Activated CD8-positive, alpha-beta memory T cell treated with anti-CD3 and anti-CD28 coated beads, Interleukin-2, amount 50 U/mL, for 1 hour (primary cell): ENCODE data around the gene CLBA1.
A peak's percentile ranks its signal among the peaks of the same experiment; 100 is the strongest.

Experiments
- DNase-seq: peaks from one replicate; pipeline ENCODE4 v3.0.0-alpha.2; 2020; ENCODE audit errors: extremely low read depth

CLBA1 gene

DNA sequence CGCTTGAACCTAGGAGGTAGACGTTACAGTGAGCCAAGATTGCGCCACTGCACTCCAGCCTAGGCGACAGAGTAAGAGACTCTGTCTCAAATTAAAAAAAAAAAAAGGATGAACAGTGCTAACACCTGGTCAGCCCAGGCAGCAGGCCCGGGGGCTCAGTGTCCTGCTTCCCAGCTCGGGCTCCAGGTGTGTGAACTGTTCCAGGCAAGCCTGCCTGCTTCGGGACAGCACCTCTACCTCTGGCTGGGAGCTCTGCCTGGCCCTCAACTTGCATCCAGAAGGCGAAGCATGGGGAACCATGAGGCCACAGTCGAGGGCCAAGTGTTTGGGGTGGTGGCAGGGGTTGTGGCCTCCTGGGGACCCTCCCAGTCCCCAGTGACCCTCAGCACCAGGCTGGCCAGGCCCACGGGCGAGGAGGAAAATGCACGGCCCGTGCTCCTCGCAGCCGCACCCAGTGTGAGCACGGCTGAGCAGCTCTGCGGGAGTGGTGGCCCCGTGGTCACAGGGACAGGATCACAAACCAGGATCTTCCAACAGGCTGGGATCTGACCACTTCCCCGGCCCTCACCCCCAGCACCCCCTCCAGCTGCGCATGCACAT is 19.8 kb downstream of the CLBA1 start:
- no peak for DNase-seq

DNA sequence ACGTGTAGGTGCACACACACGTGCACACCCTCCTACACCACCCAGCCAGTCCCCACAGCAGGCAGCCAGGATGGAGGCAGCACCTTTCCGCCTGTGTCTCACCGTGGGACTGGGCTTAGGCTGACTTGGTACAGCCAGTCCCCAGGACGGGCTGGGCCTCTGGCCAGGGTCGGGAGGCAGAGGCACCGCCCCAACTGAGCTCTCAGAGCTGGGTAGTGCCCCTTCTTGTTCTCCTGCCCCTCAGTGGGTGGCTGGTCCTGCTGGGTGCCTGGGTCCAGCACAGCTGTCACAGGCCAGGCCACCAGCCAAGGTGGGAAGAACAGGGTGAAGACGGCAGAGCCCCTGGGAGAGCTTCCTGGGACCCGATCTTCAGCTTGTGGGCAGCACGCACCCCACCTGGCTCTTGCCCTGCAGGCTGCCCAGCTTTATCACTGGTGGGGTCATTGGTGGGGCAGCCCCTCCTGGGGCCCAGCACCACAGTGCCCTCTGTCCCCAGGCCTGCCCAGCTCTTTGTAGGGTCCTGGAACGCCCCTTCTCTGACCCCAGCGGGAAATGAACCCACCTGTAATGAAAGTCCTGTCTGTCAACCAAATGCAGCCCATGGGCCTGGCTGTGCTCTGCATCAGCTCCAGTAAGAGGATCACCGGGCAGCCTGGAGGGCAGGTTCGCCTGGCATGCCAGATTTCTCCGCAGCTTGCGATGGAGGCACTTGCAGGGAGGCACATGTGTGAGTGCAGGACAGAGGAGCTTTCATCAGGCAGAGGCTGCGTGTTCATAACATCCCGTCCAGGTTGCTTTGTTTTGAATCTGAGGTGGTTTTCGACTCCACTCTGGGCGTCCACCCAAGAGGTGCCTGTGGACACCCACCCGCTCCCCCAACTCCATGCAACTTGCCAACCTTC is 20.6 kb downstream of the CLBA1 start:
- no peak for DNase-seq

DNA sequence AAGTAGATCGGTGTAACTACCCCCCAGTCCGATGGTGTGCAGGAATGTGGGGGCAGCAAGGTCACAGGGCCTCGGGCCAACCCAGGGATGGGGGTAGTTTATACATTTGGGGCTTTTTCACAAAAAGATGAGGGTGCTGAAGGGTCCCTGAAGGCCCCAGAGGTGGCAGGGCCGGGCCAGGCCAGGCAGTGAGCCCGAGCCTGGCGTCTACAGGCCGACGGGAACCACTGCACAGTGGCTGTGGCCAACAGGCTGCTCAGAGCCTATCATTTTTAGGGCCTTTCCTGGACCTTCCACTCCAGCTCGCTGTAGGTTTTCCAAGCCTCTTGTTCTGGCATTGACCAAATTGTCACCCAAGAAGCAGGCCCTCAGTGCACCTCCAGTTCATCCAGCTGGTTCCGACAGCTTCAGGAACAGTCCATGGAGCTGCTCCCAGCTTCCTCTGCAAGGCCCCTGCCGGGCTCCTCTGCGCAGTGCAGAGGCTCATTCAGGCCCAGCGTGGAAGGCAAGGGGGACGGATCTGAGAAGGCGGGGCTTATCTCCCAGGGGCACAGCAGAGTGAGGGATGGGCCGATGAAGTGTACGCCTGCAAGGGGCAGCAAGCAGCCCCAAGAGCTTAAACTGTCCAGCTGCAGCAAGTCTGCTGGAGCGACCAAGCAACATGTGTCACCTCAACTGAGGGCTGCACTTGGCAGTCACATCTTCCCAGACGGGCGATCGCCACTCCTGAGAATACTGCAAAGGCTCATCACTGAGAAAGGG is 21.4 kb downstream of the CLBA1 start:
- DNase-seq, result no peak

DNA sequence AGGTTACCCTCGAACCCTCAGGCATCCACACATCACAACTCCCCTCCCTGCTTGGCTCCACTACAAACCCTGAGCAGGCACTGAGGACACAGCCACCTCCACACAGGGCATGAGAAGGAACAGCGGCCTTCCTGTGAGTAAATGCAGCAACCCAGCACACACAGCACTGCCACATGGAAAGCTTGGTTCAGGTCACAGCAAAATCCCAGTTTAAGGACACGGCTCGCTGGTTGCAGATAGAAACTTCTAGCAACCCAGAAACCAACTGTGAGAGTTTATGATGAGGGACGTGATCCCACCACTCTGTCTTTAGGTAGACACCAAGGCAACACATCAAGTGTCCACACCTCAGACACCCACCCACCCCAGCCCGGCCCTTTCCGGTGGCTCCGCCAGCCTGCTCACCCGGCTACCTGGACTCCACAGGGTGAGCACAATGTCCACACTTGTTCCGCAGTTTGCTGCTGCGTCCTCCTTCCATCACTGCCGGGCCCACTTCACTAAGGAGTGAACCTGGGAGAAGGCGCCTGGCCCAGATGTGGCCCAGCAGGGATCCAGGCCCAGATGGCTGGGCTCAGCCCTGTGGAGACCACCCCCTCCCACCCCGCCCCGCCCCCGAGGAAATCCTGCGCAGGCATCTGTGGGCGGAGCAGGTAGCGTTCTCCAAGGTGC is 22.1 kb downstream of the CLBA1 start:
- no peak for DNase-seq

DNA sequence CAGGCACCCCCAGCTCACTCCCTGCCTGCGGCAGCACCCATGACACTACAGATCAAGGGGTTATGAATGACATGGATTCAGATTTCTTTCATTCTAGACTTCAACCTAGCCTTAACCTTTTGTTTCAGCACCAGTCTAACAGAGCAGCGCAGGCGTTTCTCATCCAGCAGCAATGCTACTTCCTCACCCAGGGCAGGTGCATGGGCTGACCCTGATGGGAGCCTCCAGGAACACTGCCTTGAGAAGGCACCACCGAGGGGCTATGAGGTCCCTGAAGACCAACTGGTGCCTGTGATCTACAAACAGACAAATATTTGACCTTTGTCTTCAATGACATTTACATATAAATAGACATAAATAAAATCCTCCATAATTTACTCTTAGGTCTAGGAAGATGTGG is 24.5 kb downstream of the CLBA1 start:
- DNase-seq, result no peak

DNA sequence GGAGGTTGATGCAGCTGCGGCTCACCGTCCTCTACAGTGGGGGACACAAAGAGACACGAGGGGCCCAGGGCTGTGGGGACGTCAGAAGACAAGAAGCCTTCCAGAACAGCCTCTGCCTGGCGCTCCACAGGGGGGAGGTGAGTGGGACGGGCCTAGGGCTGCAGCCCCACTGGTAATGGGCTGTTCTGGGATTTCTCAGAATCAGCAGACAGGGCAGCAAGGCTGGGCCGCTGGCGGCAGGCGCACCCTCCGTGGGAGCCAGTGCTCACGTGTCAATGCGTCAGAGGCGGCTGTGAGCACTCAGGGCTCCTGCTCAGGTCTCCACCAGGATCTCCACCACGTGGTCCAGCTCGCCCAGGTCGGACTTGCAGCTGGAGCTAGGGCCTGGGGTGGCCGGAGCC is 25.3 kb downstream of the CLBA1 start:
- no peak for DNase-seq

DNA sequence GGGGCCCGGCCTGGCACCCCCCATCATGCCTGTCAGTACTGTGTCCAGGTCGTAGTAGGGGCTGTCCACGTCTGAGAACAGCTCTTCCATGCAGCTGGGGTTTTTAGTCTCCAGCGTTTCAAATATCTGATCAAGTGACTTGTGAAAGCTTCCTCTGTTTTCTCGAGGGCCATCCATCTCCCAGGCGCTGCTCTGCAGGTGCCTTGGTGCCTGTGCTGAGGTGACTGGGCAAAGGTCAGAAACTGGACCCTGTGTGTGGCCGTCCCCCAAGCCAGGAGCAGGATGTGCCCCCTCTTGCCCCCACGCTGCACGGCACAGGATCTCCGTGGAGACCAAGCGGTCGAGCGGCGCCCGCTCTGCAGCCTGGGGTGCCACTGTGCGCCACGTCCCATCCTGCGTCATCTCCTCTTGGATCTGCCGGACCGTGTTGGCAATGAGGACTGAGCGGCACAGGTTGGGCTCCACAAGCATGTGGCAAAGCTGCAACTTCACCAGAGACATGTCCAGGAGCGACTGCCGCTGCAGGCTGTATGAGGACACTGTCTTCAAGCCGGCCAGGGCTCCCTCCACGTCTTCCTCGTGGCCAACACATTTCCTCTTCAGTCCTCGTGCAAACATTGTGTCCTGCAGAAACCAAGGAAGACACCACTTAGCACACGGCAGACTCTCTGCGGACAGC is 25.9 kb downstream of the CLBA1 start:
- DNase-seq, result no peak

DNA sequence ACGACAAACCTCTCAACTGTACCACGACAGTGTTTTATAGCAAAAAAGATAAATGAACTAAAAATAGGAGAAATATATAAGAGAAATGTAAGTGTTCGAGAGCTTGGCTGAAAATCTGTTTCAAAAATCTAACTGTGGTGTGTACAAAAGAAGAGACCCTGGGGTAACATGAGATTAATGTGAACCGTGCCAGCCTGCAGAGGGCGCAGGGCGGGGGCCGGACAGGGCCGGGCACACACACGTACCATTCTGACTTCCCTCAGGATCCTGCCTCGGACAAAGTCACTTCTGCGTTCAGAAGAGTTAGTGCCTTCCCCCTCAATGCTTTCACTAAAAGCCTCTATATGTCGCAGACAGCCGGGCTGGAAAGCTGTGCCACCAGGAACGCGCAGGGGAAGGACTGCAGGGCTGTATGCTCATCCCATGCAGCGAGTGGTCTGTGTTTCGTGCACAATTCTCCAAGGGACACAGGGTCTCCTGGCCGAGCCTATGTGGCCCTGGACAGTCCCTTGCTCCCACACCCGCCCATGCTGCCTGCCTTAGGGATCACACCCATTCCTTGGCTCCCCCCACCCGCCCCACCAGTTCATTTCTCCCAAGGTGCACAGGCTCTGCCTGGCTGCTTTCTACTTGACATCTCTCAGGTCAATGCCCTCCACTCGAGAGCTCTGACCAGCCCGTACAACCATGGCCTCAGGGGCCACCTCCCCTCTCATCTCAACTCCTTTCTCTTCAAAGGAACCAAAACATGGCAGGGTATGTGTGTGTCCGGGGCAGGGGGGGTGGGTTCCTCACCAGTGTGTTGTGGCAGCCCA is 26.8 kb downstream of the CLBA1 start:
- no peak for DNase-seq

DNA sequence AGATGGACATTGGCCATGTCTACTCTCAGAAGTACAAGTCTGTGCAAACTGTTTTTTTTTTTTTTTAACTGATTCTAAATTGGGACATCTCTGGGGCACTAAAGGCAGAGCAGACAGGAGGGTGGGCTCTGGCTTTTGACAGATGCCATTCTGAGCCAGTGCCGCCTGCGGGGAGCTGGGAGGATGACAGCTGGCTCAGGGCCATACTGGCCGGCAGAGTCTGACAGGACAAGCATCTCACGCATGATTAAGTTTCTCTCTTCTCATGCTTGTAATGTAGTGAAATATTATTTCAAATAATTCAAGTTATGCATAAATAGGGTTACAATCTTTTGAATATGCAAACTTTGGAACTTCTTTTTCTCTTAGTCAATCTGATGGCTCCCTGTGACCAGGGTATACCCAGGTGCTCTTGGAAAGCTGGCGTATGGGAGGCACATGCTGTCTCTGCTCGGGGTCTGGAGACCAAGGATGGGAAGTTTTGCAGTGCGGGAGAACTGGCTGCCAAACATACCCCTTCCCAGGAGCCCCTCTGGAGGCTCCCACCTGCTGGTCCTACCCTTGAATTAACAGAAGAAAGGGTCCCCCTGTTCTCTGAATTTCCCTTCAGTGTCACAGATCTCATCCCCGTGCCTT is 27.7 kb downstream of the CLBA1 start:
- DNase-seq, result no peak

DNA sequence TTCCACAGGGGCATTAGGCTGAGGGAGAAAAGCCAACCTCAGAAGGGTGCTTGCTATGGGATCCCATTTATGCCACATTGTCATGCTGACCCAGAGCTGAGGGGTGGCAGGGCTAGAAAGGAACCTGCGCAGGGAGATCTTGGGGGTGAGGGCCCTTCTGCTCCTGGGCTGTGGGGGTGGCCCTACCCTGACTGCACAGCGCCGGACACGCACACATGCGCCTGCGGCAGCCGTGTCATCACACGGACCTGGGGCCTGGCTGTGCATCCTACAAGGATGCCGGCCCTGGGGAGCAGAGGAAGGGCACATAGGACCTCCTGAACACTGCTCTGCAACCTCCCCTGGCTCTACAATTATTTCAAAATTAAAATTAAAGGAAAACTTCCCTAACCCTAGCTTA is 28.4 kb downstream of the CLBA1 start:
- no peak for DNase-seq

DNA sequence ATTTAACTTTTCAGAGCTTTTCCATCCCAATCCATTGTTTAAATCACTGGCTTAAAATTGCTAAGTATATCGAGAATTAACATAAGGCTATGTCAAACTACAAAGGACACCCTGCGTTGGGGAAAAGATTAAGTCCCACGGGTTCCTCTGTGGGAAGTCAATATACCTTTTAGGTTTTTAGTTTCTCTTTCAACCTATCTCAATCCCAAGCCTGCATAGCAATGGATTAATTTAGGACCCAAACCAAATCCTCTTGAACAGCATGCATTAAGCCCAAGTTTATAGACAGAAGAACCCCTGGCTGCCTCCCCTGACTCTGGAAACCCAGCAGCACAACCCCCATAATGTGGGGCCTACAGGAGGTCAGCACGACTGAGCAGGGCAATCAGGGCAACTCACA is 29.0 kb downstream of the CLBA1 start:
- DNase-seq, result no peak

DNA sequence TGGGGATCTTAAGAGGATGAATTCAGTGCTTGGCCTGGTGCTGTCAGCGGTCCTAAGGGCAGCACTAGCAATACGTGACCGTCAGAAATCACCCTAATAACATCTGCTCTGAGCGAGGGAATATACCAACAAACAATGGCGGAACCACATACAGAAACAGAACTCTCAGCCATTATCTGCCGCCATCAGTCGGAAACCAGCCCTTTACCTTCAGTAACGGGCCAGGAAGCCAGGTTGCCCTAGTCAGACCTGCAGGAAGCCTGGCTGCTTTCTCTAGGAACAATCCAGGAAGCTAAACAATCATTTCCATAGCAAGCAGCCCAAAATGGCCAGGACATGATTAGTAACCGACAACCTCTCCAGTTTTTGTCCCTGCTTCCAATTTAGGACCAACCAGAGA is 29.7 kb downstream of the CLBA1 start:
- DNase-seq, result no peak

DNA sequence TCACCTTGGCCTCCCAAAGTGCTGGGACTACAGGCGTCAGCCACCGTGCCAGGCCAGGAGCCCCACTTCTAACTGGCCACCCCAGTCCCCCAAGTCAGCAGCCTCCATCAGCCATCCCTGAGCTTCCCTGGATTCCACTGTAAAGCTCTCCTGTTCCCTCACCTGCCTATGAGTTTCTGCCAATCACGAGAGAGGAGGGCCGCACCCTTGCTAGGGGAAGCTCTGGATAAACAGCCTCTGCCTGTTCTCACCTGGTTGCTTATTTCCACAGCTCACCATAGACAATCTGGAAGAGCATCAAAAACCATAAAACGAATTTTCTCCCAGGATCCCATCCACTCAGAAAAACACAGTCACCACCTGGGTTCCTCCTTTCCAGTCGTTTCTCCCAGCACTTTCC is 30.3 kb downstream of the CLBA1 start:
- no peak for DNase-seq

DNA sequence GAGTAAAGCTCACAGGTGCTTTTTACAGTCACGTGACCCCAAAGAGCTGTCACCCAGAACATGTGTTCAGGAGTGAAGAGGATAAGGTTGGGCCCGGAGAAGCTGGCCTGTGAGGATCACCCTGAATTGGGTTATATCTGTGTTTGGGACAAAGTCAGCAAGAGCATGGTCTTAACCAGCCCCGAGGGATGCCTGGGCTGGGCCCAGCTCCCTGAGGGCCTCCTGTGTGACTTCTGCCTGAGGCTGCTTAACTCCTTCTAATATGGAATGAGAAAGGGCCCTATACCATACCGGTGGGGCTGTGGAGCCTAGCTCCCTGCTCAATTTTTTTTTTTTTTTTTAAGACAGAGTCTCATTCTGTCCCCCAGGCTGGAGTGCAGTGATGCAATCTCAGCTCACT is 32.8 kb downstream of the CLBA1 start:
- DNase-seq, result no peak

DNA sequence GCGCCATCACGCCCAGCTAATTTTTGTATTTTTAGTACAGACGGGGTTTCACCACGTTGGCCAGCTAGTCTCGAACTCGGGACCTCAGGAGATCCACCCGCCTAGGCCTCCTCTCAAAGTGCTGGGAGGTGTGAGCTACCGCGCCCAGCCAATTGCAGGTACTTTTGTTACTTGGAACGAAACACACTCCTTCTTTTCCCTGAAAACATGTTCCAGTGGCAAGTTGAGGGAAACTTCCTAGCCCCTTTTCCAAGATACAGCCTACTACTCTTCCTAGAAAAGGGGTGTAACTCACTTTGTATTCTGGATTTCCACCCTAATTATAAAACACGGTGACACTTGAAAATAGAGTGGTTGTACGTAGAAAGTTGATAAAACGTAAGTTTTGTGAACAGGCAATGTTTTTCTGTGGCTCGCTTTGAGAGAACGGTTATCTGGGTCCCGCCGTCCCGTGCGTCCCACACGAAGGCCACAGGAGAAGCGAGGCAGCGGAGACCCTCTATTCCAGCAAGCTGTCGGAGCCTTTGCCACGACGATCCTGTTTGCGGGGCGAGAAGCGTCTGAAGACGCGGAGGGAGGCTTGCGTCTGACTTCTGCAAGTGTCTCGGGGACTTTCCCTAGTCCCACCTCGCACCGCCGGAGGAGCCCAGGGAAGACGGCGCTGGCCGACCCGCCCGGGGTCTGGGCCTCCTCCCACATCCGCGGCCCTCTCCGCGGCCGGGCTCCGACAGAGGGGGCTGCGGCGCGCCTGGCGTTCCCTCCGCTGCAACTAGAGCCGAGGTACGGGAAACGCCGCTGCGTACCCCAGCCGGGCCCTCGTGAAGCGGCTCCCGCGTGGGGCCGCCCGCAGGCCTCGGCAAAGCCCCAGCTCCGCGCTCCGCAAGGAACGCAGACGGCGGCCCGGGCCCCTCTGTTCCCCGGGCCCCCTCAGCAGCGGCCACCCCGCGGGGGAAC is 34.5 kb downstream of the CLBA1 start:
- DNase-seq, result no peak

DNA sequence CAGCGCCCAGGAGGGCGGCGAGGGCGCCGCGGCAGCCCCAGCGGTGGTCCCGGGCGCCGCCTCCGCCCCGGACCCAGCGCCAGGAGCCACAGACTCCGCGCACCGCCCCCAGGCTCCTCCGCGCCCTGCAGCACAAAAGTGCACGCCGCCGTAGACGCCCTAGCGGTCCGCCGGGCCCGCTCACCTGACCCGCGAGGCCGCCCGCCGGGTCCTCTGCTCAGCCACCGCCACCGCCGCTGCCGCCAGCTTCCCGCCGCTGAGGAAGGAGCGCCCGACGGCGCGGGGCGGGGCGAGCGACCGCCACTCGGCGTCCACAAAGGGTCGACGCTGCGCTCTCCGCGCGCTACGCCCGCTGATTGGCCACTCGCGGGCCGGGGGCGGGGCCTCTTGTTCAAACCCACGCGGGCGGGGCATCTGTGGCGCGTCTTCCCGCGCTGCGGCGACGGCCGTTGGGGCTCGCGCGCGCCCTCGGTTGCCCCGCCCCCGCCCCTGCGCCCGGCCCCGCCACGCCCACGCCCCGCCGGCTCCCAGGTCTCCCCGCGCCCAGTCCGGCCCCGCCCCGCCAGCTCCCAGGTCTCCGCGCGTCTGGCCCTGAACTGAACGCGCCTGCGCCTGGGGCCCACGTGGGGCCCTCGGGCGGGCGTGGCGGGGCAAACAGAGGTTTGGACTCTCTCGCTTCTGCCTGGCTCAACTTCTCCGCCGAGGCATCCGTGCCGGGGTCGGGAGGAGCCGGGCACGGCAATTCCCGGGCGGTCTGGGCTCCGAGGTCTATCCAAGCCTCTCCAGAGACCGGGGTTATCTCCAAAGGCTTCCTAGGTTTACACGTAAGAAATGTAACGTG is 35.4 kb downstream of the CLBA1 start, which contains the start of gene CDCA4:
CDCA4 (minus strand) TSS at position 269 of the 841 bp plus-strand sequence. CDS start 9,154 bp downstream, outside the sequence.
- DNase-seq, result peak; percentile 86

DNA sequence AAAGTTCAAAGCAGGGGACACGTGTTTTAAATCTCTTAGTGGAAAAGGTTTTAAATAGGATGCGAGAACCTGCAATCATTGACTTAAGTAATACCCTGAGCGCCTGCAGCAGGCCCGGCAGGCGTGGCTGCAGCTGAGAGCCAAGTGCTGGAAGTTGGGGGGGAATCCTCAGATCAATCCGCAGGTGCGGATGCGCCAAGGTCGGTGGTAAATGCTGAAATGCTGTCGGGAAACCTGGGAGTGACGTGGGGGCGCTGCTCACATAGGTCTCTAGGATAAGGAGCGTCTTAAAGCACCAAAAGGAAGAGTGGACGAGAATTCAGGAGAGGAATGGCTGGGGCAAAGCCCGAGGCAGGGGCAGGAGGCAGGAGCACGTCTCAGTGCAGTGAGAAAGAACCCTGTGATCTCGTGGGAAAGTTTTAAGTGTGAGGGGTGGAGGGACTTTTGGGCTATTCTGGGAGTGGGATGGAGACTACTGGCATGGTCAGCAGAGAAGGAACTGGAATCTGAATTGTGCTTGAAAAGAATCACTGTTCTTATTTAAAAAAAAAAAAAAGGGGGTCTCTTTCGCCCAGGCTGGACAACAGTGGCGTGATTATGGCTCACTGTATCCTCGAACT is 36.2 kb downstream of the CLBA1 start:
- no peak for DNase-seq

DNA sequence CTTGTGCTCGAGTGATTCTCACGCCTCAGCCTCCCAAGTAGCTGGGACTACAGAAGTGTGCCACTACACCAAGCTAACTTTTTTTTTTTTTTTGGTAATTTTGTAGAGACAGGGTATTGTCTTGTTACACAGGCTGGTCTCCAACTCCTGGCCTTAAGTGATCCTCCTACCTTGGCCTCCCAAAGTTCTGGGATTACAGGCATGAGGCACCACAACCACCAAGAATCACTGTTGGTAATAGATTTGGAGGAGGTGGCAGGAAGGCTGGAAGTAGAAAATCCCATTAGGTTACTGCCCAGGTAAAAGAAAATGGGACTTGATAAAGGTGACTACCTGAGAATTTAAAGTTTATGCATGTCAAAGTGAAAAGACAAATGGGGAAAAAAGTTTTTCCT is 36.7 kb downstream of the CLBA1 start:
- no peak for DNase-seq
